Glutamatergic neuron (in vitro differentiated cells): ENCODE data around the gene HOXB2. TPM values are rescaled to one million over a fixed set of nuclear protein-coding genes. Genes with fewer than 3 reads are reported as not detected.

ENCODE experiments used
- DNase-seq: peaks from one replicate; pipeline ENCODE4 v3.0.0; 2022
- H3K27ac Mint-ChIP-seq: one replicate; pipeline ENCODE4 v1.8.0; 2020; ENCODE audit warnings: mild to moderate bottlenecking, mixed read lengths, inconsistent platforms; ENCODE audit not compliant: unreplicated experiment
- H3K27me3 Mint-ChIP-seq: one replicate; pipeline ENCODE4 v1.8.0; 2020; ENCODE audit warnings: mild to moderate bottlenecking, moderate library complexity, mixed read lengths, inconsistent platforms; ENCODE audit not compliant: unreplicated experiment
- H3K36me3 Mint-ChIP-seq: one replicate; pipeline ENCODE4 v1.8.0; 2020; ENCODE audit warnings: mild to moderate bottlenecking, mixed read lengths, inconsistent platforms; ENCODE audit not compliant: unreplicated experiment
- H3K4me1 Mint-ChIP-seq: one replicate; pipeline ENCODE4 v1.8.0; 2020; ENCODE audit warnings: mild to moderate bottlenecking, low read depth, mixed read lengths, inconsistent platforms; ENCODE audit not compliant: unreplicated experiment
- H3K4me3 Mint-ChIP-seq: one replicate; pipeline ENCODE4 v1.8.0; 2020; ENCODE audit warnings: mild to moderate bottlenecking, mixed read lengths, inconsistent platforms; ENCODE audit not compliant: unreplicated experiment
- H3K9me3 Mint-ChIP-seq: one replicate; pipeline ENCODE4 v1.8.0; 2020; ENCODE audit warnings: mild to moderate bottlenecking, moderate library complexity, mixed read lengths, inconsistent platforms; ENCODE audit not compliant: unreplicated experiment
- CTCF ChIP-seq: fragments of 200-600 bp; sonication (generic); IDR thresholded peaks from one replicate; pipeline ENCODE4 v1.5.0; 2021; ENCODE audit not compliant: partially characterized antibody, unreplicated experiment
- total RNA-seq: library from RNA; stranded (reverse); fragmentation: NEBNext Ultra II Directional; extraction: Animal tissue kit (Norgen Biotek cat#: 25700); gene quantifications from one replicate; pipeline ENCODE4 v1.2.1, GENCODE V29; 2021; ENCODE audit not compliant: unreplicated experiment

HOXB2 gene
- total RNA-seq, 1 donor from 2014 or later: 12.7 TPM

GRCh38 chr17:48588528-48588927 is 43.6 kb upstream of the HOXB2 start:
- H3K27ac Mint-ChIP-seq: no peak overlapping the region
- H3K27me3 Mint-ChIP-seq: peaks cover 63% of the 10 kb centered on the region
- H3K4me3 Mint-ChIP-seq: no peak overlapping the region
- no peak for DNase-seq
- no peak for TF ChIP-seq CTCF
- H3K36me3 Mint-ChIP-seq: peaks cover 3% of the 10 kb centered on the region
- peaks cover 9% of the 10 kb centered on the region for H3K4me1 Mint-ChIP-seq
- H3K9me3 Mint-ChIP-seq: peaks cover 10% of the 10 kb centered on the region

GRCh38 chr17:48588074-48588415 is 43.1 kb upstream of the HOXB2 start:
- H3K4me1 Mint-ChIP-seq: peaks cover 9% of the 10 kb centered on the region
- peaks cover 65% of the 10 kb centered on the region for H3K27me3 Mint-ChIP-seq
- H3K9me3 Mint-ChIP-seq: peaks cover 10% of the 10 kb centered on the region
- no peak for TF ChIP-seq CTCF
- no peak overlapping the region for H3K27ac Mint-ChIP-seq
- H3K4me3 Mint-ChIP-seq: no peak overlapping the region
- DNase-seq: no peak
- H3K36me3 Mint-ChIP-seq: peaks cover 3% of the 10 kb centered on the region

GRCh38 chr17:48587276-48588073 is 42.6 kb upstream of the HOXB2 start:
- H3K4me1 Mint-ChIP-seq: peaks cover 9% of the 10 kb centered on the region

GRCh38 chr17:48586355-48587258 is 41.7 kb upstream of the HOXB2 start:
- DNase-seq: no peak
- H3K4me1 Mint-ChIP-seq: peaks cover 9% of the 10 kb centered on the region
- peak overlapping the region; percentile 45 for H3K4me3 Mint-ChIP-seq
- no peak for TF ChIP-seq CTCF
- peaks cover 14% of the 10 kb centered on the region for H3K9me3 Mint-ChIP-seq
- H3K27ac Mint-ChIP-seq: no peak overlapping the region
- peaks cover 3% of the 10 kb centered on the region for H3K36me3 Mint-ChIP-seq
- H3K27me3 Mint-ChIP-seq: peaks cover 67% of the 10 kb centered on the region

More at GRCh38 chr17:48587276-48588073, 42.6 kb upstream of the HOXB2 start:
- Mint-ChIP-seq H3K4me3 (no peak overlapping the region), H3K36me3 (peaks cover 3% of the 10 kb centered on the region), H3K27me3 (peaks cover 67% of the 10 kb centered on the region), H3K27ac (no peak overlapping the region), H3K9me3 (peaks cover 12% of the 10 kb centered on the region)
- TF ChIP-seq CTCF: no peak
- no peak for DNase-seq
